HG02588 (cell line): ENCODE data around the gene STK32C.
"Not testable (repeated sequence)": the region's sequence is repeated elsewhere in the genome, so short reads cannot be mapped to it uniquely, and the experiment has no call there.

Experiments used
- ATAC-seq: cut with Tn5 transposase; IDR thresholded peaks from one replicate; pipeline ENCODE4 v1.9.1; 2021; ENCODE audit warnings: mild to moderate bottlenecking, moderate library complexity; ENCODE audit not compliant: unreplicated experiment

STK32C gene

GRCh38 chr10:132269266-132270230 is 38.2 kb downstream of the STK32C start:
- no peak for ATAC-seq

DNA sequence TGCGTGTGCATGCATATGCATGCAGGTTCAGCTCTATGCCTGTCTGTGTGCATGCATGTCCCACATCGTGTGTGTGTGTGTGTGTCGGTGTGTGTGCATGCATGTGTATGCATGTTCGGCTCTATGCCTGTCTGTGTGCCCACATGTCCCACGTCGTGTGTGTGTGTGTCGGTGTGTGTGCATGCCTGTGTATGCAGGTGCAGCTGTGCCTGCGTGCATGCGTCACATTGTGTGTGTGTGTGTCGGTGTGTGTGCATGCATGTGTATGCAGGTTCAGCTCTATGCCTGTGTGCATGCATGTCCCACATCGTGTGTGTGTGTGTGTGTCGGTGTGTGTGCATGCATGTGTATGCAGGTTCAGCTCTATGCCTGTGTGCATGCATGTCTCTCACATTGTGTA is 39.8 kb downstream of the STK32C start:
- not testable (repeated sequence) for ATAC-seq

GRCh38 chr10:132266594-132267161 is 41.1 kb downstream of the STK32C start:
- no peak for ATAC-seq

DNA sequence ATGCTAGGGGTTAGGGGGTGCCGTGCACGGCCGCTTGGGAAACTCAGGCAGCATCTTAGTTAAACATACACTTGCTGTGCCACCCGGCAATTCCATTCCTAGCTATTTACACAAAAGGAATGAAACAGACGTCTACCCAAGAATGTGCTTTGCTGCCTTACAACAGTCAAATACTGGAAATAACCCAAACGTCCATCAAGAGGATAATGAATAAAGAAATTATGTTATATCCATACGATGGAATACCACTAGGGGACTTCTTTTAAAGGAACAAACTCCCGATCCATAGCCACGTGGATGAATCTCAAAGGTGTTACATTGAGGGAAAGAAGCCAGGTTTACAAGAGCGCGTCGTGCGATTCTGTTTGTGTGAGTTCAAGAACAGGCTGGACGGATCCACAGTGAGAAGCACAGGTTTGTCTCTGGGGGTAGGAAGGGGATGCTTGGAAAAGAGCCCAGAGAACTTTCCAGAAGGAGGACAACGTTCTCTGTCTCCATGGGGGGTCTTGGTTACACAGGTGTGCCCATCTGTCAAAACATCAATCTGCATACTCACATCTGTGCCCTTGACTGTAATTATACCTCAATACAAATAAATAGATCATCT is 41.8 kb downstream of the STK32C start:
- no peak for ATAC-seq

DNA sequence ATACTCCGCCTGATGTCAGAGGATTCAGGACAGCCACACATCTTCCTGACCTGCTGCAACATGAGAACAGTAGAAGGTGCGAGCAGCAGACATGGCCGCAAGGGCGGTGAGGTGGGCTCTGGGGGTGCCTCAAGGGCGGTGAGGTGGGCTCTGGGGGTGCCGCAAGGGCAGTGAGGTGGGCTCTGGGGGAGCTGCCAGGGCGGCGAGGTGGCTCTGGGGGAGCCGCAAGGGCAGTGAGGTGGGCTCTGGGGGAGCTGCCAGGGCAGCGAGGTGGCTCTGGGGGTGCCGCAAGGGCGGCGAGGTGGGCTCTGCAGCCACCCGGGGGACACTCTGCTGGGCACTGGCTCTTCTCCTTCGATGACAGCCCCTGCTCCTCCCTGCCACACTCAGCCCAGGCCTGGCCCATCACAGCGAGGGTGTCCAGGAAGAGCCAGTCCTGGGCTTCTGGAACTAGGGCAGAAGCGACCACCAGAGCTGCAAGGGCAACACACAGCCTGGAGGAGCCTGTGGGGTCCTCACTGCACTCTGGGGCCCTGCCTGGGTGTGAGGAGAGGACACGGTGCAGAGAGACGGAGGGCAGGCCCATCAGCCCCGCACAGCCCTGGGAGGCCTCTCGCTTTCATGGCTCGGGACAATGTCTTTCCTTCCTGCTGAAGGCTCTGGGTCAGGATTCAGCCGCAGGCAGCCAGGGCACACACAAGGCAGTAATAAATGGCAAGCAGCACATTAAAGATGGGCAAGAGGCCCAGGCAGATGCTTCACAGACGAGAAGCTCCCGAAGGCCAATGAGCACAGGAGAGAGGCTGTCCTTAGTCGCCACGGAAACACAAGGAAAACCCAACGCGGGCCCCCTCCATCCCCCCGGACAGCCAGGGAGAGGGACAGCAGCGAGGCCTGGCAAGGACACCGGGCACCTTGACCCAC is 42.5 kb downstream of the STK32C start:
- no peak for ATAC-seq

- ATAC-seq = no peak
These were observed 43.3 kb downstream of the STK32C start for GRCh38 chr10:132264306-132264950.

GRCh38 chr10:132263866-132264265 is 43.9 kb downstream of the STK32C start:
- no peak for ATAC-seq

GRCh38 chr10:132259702-132260482 is 47.9 kb downstream of the STK32C start:
- no peak for ATAC-seq

DNA sequence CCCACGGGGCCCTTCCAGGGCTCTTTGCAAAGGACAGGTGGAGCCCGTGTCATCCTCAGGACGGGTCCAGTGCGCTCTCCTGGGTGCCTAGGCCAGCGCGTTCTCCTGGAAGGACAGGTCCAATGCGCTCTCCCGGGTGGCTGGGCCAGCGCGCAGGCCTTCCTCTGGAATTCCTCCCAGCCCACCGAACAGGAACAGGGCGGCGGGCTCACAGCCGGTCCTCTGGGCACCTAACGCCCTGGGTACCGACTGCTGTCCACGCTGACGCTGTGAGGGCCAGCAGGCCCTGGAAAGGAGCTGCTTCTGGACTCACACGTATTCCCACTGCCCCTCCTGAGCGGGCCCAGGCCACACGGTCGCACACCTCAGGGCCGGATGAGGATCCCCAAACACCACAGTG is 49.3 kb downstream of the STK32C start:
- ATAC-seq = no peak

DNA sequence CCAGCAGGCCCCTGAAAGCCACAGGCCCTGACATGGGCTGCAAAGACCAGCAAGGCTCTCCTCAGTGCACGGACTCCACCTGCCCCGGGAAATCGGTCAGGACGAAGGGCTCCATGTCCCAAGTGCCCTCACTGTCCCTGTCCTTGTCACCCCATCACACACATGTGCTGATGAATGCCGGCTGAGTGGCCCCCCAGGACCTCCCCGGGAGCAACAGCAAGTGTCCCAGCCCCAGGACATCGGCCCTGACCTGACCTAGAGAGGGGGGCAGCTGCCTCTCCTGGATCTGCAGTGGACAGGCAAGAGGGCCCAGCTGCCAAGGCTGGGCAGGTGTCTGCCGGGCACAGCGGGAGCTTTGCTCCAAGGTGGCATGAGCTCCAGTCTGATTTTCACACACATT is 49.8 kb downstream of the STK32C start:
- no peak for ATAC-seq

- ATAC-seq = no peak
These were observed 50.5 kb downstream of the STK32C start for GRCh38 chr10:132257271-132257670.

- no peak for ATAC-seq
These were observed 50.9 kb downstream of the STK32C start for GRCh38 chr10:132256866-132257265.

DNA sequence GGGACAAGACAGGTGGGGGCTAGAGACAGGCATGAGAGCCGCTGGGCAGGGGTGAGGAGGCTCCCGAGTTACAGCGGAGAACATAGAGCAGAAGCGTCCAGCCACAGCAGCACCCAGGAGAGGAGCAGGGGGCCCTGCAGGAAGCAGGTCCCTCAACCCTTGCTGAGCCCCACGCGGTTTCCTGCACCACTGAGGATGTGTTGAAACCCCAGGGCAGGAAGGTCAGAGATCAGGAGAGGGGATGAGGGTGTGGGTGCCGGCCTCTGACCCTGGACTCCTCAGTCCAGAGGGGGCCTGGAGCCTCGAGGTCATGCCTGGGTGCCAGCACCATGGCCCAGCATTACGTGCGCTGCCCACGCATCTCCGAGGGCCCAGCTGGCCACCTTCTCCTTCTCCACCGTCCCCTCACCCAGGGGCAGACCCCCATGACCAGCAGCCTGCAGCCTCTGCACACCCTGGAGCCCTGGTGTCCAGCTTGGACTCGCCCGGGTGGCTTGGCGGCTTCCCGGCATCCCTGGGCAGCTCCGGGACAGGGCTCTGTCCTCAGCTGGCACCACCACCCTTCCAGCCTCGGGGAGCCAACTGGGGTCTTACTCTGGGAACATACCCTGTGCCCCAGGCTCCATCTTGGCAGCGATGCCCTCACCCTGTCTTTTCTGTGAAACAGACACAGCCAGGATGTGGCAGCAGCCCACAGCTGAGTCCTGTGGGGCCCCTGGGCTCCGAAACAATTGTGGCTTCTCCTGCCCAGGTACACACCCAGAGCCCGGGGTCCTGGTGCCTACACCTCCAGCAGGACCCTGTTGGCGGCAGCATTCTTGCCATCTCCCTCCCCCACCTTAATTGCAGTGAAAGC is 52.0 kb downstream of the STK32C start:
- ATAC-seq = no peak

- no peak for ATAC-seq
These were observed 52.9 kb downstream of the STK32C start for GRCh38 chr10:132254841-132255240.

DNA sequence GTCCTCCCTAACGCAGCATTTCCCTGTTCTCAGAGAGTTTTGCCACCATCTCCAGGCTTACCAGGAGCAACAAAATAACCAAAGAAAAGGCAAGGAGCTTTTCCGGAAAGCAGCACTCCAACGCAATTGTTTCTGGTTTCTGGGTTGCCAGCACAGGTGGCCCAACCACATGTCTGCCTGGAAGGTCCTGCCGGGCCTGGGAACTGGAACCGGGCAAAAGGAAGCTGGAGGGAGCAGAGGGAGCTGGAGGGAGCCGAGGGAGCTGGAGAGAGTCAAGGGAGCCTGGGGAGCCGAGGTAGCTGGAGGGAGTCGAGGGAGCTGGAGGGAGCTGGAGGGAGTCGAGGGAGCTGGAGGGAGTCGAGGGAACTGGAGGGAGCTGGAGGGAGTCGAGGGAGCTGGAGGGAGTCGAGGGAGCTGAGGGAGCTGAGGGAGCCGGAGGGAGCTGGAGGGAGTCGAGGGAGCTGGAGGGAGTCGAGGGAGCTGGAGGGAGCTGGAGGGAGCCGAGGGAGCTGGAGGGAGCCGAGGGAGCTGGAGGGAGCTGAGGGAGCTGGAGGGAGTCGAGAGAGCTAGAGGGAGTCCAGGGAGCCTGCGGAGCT is 54.6 kb downstream of the STK32C start:
- ATAC-seq = no peak

GRCh38 chr10:132252412-132252811 is 55.3 kb downstream of the STK32C start:
- no peak for ATAC-seq

GRCh38 chr10:132251928-132252327 is 55.8 kb downstream of the STK32C start:
- ATAC-seq = no peak
